ENCODE data around the gene PTGER1.
"Not testable (repeated sequence)": the region's sequence is repeated elsewhere in the genome, so short reads cannot be mapped to it uniquely, and the experiment has no call there.

The PTGER1 gene

GRCh38 chr19:14467391-14467790 is 7.8 kb downstream of the PTGER1 start:
- TF ChIP-seq, protein P1, sequence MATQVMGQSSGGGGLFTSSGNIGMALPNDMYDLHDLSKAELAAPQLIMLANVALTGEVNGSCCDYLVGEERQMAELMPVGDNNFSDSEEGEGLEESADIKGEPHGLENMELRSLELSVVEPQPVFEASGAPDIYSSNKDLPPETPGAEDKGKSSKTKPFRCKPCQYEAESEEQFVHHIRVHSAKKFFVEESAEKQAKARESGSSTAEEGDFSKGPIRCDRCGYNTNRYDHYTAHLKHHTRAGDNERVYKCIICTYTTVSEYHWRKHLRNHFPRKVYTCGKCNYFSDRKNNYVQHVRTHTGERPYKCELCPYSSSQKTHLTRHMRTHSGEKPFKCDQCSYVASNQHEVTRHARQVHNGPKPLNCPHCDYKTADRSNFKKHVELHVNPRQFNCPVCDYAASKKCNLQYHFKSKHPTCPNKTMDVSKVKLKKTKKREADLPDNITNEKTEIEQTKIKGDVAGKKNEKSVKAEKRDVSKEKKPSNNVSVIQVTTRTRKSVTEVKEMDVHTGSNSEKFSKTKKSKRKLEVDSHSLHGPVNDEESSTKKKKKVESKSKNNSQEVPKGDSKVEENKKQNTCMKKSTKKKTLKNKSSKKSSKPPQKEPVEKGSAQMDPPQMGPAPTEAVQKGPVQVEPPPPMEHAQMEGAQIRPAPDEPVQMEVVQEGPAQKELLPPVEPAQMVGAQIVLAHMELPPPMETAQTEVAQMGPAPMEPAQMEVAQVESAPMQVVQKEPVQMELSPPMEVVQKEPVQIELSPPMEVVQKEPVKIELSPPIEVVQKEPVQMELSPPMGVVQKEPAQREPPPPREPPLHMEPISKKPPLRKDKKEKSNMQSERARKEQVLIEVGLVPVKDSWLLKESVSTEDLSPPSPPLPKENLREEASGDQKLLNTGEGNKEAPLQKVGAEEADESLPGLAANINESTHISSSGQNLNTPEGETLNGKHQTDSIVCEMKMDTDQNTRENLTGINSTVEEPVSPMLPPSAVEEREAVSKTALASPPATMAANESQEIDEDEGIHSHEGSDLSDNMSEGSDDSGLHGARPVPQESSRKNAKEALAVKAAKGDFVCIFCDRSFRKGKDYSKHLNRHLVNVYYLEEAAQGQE (IDR thresholded peaks at IDR 0.05; ENCODE audit: insufficient replicate concordance, low read depth) = no peak
- no peak for TF ChIP-seq GABPA (IDR thresholded peaks at IDR 0.05; ENCODE audit: low read depth)
- no peak for TF ChIP-seq POLR2AphosphoS5 (IDR thresholded peaks at IDR 0.05; ENCODE audit: low read depth)
- TF ChIP-seq, protein P2, sequence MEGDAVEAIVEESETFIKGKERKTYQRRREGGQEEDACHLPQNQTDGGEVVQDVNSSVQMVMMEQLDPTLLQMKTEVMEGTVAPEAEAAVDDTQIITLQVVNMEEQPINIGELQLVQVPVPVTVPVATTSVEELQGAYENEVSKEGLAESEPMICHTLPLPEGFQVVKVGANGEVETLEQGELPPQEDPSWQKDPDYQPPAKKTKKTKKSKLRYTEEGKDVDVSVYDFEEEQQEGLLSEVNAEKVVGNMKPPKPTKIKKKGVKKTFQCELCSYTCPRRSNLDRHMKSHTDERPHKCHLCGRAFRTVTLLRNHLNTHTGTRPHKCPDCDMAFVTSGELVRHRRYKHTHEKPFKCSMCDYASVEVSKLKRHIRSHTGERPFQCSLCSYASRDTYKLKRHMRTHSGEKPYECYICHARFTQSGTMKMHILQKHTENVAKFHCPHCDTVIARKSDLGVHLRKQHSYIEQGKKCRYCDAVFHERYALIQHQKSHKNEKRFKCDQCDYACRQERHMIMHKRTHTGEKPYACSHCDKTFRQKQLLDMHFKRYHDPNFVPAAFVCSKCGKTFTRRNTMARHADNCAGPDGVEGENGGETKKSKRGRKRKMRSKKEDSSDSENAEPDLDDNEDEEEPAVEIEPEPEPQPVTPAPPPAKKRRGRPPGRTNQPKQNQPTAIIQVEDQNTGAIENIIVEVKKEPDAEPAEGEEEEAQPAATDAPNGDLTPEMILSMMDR (IDR thresholded peaks at IDR 0.05; ENCODE audit: insufficient read depth, low read length) = no peak
- no peak for TF ChIP-seq SPI1 (IDR thresholded peaks at IDR 0.05; ENCODE audit: borderline replicate concordance, low read depth)
- Histone ChIP-seq H3K4me3 (replicated peaks; ENCODE audit: insufficient read depth, low read length) (no peak overlapping the region), H3K27ac (replicated peaks) (no peak overlapping the region), H3K27me3 (ENCODE audit: insufficient read depth, poor library complexity, severe bottlenecking) (peaks cover 2% of the 10 kb centered on the region)
- DNase-seq (ENCODE audit: low read depth in 1 of 2, low spot score in 1 of 2) = no peak

DNA sequence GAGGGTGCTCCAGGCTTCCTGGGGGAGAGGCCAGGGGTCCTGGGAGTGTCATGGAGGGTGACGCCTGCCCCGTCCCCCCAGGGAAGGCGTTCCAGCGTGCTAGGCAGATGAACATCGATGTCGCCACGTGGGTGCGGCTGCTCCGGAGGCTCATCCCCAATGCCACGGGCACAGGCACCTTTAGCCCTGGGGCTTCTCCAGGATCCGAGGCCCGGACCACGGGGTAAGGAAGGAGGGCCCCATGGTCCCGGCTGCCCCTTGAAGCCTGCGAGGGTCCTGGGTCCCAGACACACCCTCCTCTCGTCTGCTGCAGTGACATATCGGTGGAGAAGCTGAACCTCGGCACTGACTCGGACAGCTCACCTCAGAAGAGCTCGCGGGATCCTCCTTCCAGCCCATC is 11.4 kb downstream of the PTGER1 start:
- H3K27ac ChIP-seq (replicated peaks) = no peak overlapping the region
- no peak for DNase-seq (ENCODE audit: low read depth in 1 of 2, low spot score in 1 of 2)
- H3K4me3 ChIP-seq (replicated peaks; ENCODE audit: insufficient read depth, low read length) = no peak overlapping the region
- TF ChIP-seq GABPA (IDR thresholded peaks at IDR 0.05; ENCODE audit: low read depth) (no peak), POLR2AphosphoS5 (IDR thresholded peaks at IDR 0.05; ENCODE audit: low read depth) (no peak), SPI1 (IDR thresholded peaks at IDR 0.05; ENCODE audit: borderline replicate concordance, low read depth) (no peak)
- TF ChIP-seq, protein P1 (IDR thresholded peaks at IDR 0.05; ENCODE audit: insufficient replicate concordance, low read depth) = no peak
- TF ChIP-seq, protein P2 (IDR thresholded peaks at IDR 0.05; ENCODE audit: insufficient read depth, low read length) = no peak
- no peaks in the 10 kb centered on the region for H3K27me3 ChIP-seq (ENCODE audit: insufficient read depth, poor library complexity, severe bottlenecking)

DNA sequence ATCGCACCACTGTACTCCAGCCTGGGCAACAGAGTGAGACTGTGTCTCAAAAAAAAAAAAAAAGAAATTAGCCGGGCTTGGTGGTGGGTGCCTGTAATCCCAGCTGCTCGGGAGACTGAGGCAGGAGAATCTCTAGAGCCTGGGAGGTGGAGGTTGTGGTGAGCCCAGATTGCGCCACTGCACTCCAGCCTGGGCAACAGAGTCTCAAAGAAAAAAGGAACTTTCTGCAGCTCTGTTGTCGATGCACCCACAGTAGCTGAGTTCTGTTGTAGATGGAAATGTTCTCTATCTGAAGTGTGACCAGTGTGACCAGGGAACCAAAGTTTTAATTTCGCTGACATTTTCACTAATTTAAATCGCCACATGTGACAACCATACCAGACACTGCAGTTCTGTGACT is 12.8 kb downstream of the PTGER1 start:
- not testable (repeated sequence) for H3K27me3 ChIP-seq (ENCODE audit: insufficient read depth, poor library complexity, severe bottlenecking); H3K27ac ChIP-seq (replicated peaks); H3K4me3 ChIP-seq (replicated peaks; ENCODE audit: insufficient read depth, low read length)
- DNase-seq (ENCODE audit: low read depth in 1 of 2, low spot score in 1 of 2) = peak in 1 of 2 experiments; percentile 65

DNA sequence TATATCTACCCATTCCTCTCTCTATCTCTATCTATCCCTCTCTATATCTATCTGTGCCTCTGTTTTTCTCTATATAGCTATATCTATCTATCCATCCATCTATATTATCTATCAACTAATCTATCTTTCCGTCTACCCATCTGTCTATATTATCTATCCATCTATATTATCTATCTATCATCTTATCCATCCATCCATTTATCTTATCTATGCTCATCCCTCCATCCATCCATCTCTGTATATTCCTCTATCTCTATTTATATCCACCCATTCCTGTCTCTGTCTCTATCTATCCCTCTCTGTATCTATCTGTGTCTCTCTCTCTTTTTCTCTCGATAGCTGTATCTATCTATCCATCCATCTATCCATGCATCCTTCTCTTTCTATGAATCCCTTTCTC is 14.2 kb downstream of the PTGER1 start:
- no peaks in the 10 kb centered on the region for H3K27me3 ChIP-seq (ENCODE audit: insufficient read depth, poor library complexity, severe bottlenecking)
- no peak overlapping the region for H3K4me3 ChIP-seq (replicated peaks; ENCODE audit: insufficient read depth, low read length)
- no peak for TF ChIP-seq GABPA (IDR thresholded peaks at IDR 0.05; ENCODE audit: low read depth)
- TF ChIP-seq, protein P2 (IDR thresholded peaks at IDR 0.05; ENCODE audit: insufficient read depth, low read length) = no peak
- TF ChIP-seq, protein P1 (IDR thresholded peaks at IDR 0.05; ENCODE audit: insufficient replicate concordance, low read depth) = no peak
- TF ChIP-seq SPI1 (IDR thresholded peaks at IDR 0.05; ENCODE audit: borderline replicate concordance, low read depth) = no peak
- no peak for TF ChIP-seq POLR2AphosphoS5 (IDR thresholded peaks at IDR 0.05; ENCODE audit: low read depth)
- DNase-seq (ENCODE audit: low read depth in 1 of 2, low spot score in 1 of 2) = no peak
- H3K27ac ChIP-seq (replicated peaks) = no peak overlapping the region
